Measurements from ENCODE around the gene CENPVL3.

GRCh38 chrX:51641421-51642021 is 22.8 kb upstream of the CENPVL3 start:
- TF ChIP-seq EZH2 (IDR thresholded peaks at IDR 0.05; ENCODE audit: insufficient read depth, poor library complexity, severe bottlenecking): no peak
- no peak for TF ChIP-seq EZH2phosphoT487 (IDR thresholded peaks at IDR 0.05; ENCODE audit: insufficient read depth, low read depth)
